Mesendoderm (in vitro differentiated cells): ENCODE data around the gene POLQ.

Experiments
- DNase-seq: peaks from one replicate; pipeline ENCODE4 v3.0.0; 2013
- H2AK5ac ChIP-seq: 2 replicates; pipeline ENCODE4 v1.6.1; 2013; ENCODE audit warnings: low read length, inconsistent platforms
- H2BK120ac ChIP-seq: 2 replicates; pipeline ENCODE4 v1.6.1; 2013; ENCODE audit warnings: low read depth, mild to moderate bottlenecking, low read length, moderate library complexity, mixed read lengths
- H2BK15ac ChIP-seq: replicated peaks from 2 replicates; pipeline ENCODE4 v1.6.1; 2013; ENCODE audit warnings: low read depth, mild to moderate bottlenecking, moderate library complexity
- H2BK5ac ChIP-seq: 2 replicates; pipeline ENCODE4 v1.6.1; 2013; ENCODE audit warnings: low read length, inconsistent platforms
- H3K18ac ChIP-seq: 2 replicates; pipeline ENCODE4 v1.6.1; 2013; ENCODE audit warnings: mild to moderate bottlenecking, low read length, mixed read lengths
- H3K23ac ChIP-seq: one replicate; pipeline ENCODE4 v1.6.1; 2013; ENCODE audit warnings: low read length
- H3K27ac ChIP-seq: 2 replicates; pipeline ENCODE4 v1.5.1; 2013; ENCODE audit warnings: low read depth, mild to moderate bottlenecking, inconsistent platforms, low read length, moderate library complexity
- H3K27me3 ChIP-seq: 2 replicates; pipeline ENCODE4 v1.6.1; 2013; ENCODE audit warnings: low read length, control low read depth, mild to moderate bottlenecking, inconsistent platforms; ENCODE audit not compliant: insufficient read depth, poor library complexity
- H3K36me3 ChIP-seq: 2 replicates; pipeline ENCODE4 v1.6.1; 2013; ENCODE audit warnings: low read length, inconsistent platforms; ENCODE audit not compliant: control insufficient read depth, insufficient read depth
- H3K4ac ChIP-seq: one replicate; pipeline ENCODE4 v1.6.1; 2013; ENCODE audit warnings: low read depth, mild to moderate bottlenecking, low read length, moderate library complexity
- H3K4me1 ChIP-seq: 2 replicates; pipeline ENCODE4 v1.6.1; 2013; ENCODE audit warnings: low read depth, low read length, inconsistent platforms; ENCODE audit not compliant: control insufficient read depth
- H3K4me2 ChIP-seq: 2 replicates; pipeline ENCODE4 v1.6.1; 2013; ENCODE audit warnings: low read length
- H3K4me3 ChIP-seq: 2 replicates; pipeline ENCODE4 v1.5.1; 2013; ENCODE audit warnings: mild to moderate bottlenecking, low read length
- H3K56ac ChIP-seq: one replicate; pipeline ENCODE4 v1.6.1; 2013; ENCODE audit warnings: low read length
- H3K79me1 ChIP-seq: 2 replicates; pipeline ENCODE4 v1.6.1; 2013; ENCODE audit warnings: low read length, inconsistent platforms
- H3K79me2 ChIP-seq: 2 replicates; pipeline ENCODE4 v1.6.1; 2013; ENCODE audit warnings: mild to moderate bottlenecking, low read length; ENCODE audit not compliant: control insufficient read depth, insufficient read depth
- H3K9ac ChIP-seq: 2 replicates; pipeline ENCODE4 v1.6.1; 2013; ENCODE audit warnings: low read length, inconsistent platforms
- H4K5ac ChIP-seq: one replicate; pipeline ENCODE4 v1.6.1; 2013; ENCODE audit warnings: low read length
- H4K8ac ChIP-seq: one replicate; pipeline ENCODE4 v1.6.1; 2013; ENCODE audit warnings: low read depth, mild to moderate bottlenecking, control low read depth, low read length, moderate library complexity
- WGBS: extraction: QIAGEN DNeasy Blood & Tissue Kit; methylation state at CpG from one replicate; pipeline ENCODE4 v1.1.7; 2013; ENCODE audit warnings: low lambda C conversion rate, missing lambda C conversion rate; ENCODE audit not compliant: insufficient coverage; ENCODE audit errors: extremely low coverage; 5-methylcytosine and 5-hydroxymethylcytosine counted together

The POLQ gene

GRCh38 chr3:121488628-121489027, 57.2 kb downstream of the POLQ start:
- no peak overlapping the region for H3K56ac ChIP-seq
- H3K4me2 ChIP-seq, result no peak overlapping the region
- H2BK120ac ChIP-seq, result no peak overlapping the region
- H3K36me3 ChIP-seq, result peaks cover 2% of the 10 kb centered on the region
- H4K5ac ChIP-seq, result no peak overlapping the region
- H3K27me3 ChIP-seq, result no peaks in the 10 kb centered on the region
- no peak overlapping the region for H2BK15ac ChIP-seq
- no peak overlapping the region for H3K18ac ChIP-seq
- H4K8ac ChIP-seq, result no peak overlapping the region
- no peak overlapping the region for H3K4ac ChIP-seq
- no peaks in the 10 kb centered on the region for H3K4me1 ChIP-seq
- WGBS, result no CpG with 5 or more reads among the region's 2 CpGs
- H3K27ac ChIP-seq, result no peak overlapping the region
- H3K79me1 ChIP-seq, result no peaks in the 10 kb centered on the region
- no peak overlapping the region for H3K23ac ChIP-seq
- H3K9ac ChIP-seq, result no peak overlapping the region
- no peak overlapping the region for H3K4me3 ChIP-seq
- H2BK5ac ChIP-seq, result no peak overlapping the region
- no peak overlapping the region for H2AK5ac ChIP-seq
- DNase-seq, result peak; percentile 15
- no peaks in the 10 kb centered on the region for H3K79me2 ChIP-seq

- Histone ChIP-seq H3K56ac (no peak overlapping the region), H3K27me3 (no peaks in the 10 kb centered on the region), H3K27ac (no peak overlapping the region), H4K8ac (no peak overlapping the region), H2AK5ac (no peak overlapping the region), H3K23ac (no peak overlapping the region), H3K4me1 (no peaks in the 10 kb centered on the region), H3K9ac (no peak overlapping the region), H3K79me2 (no peaks in the 10 kb centered on the region), H3K36me3 (peaks cover 2% of the 10 kb centered on the region), H2BK15ac (no peak overlapping the region), H3K18ac (no peak overlapping the region), H3K4me2 (no peak overlapping the region), H2BK5ac (no peak overlapping the region), H3K79me1 (no peaks in the 10 kb centered on the region), H3K4ac (no peak overlapping the region), H4K5ac (no peak overlapping the region), H2BK120ac (no peak overlapping the region), H3K4me3 (no peak overlapping the region)
- DNase-seq, result peak; percentile 4
- no CpG with 5 or more reads among the region's 1 CpG for WGBS
These were observed 62.5 kb downstream of the POLQ start for GRCh38 chr3:121483290-121483689.

GRCh38 chr3:121482660-121483059, 63.1 kb downstream of the POLQ start:
- no peaks in the 10 kb centered on the region for H3K27me3 ChIP-seq
- no peak overlapping the region for H4K8ac ChIP-seq
- H3K4ac ChIP-seq, result no peak overlapping the region
- H3K18ac ChIP-seq, result no peak overlapping the region
- H2BK15ac ChIP-seq, result no peak overlapping the region
- no peaks in the 10 kb centered on the region for H3K79me1 ChIP-seq
- H3K27ac ChIP-seq, result no peak overlapping the region
- H2BK120ac ChIP-seq, result no peak overlapping the region
- H2BK5ac ChIP-seq, result no peak overlapping the region
- no peak overlapping the region for H3K4me3 ChIP-seq
- H4K5ac ChIP-seq, result no peak overlapping the region
- H3K23ac ChIP-seq, result no peak overlapping the region
- no peaks in the 10 kb centered on the region for H3K4me1 ChIP-seq
- no peak overlapping the region for H3K56ac ChIP-seq
- no peak for DNase-seq
- H3K79me2 ChIP-seq, result no peaks in the 10 kb centered on the region
- no peak overlapping the region for H2AK5ac ChIP-seq
- H3K36me3 ChIP-seq, result peaks cover 2% of the 10 kb centered on the region
- H3K4me2 ChIP-seq, result no peak overlapping the region
- WGBS, result no CpG with 5 or more reads among the region's 1 CpG
- no peak overlapping the region for H3K9ac ChIP-seq

GRCh38 chr3:121481106-121481880, 64.5 kb downstream of the POLQ start:
- no peak overlapping the region for H3K23ac ChIP-seq
- H2BK120ac ChIP-seq, result no peak overlapping the region
- H2BK5ac ChIP-seq, result no peak overlapping the region
- no peaks in the 10 kb centered on the region for H3K79me2 ChIP-seq
- no peaks in the 10 kb centered on the region for H3K4me1 ChIP-seq
- H2AK5ac ChIP-seq, result no peak overlapping the region
- H3K4me2 ChIP-seq, result no peak overlapping the region
- H3K4me3 ChIP-seq, result no peak overlapping the region
- H3K79me1 ChIP-seq, result no peaks in the 10 kb centered on the region
- H3K4ac ChIP-seq, result no peak overlapping the region
- H3K9ac ChIP-seq, result no peak overlapping the region
- peaks cover 3% of the 10 kb centered on the region for H3K36me3 ChIP-seq
- DNase-seq, result no peak
- H3K27ac ChIP-seq, result no peak overlapping the region
- no peaks in the 10 kb centered on the region for H3K27me3 ChIP-seq
- WGBS, result no CpG with 5 or more reads among the region's 3 CpGs
- H3K18ac ChIP-seq, result no peak overlapping the region
- no peak overlapping the region for H2BK15ac ChIP-seq
- H4K5ac ChIP-seq, result no peak overlapping the region
- no peak overlapping the region for H3K56ac ChIP-seq
- H4K8ac ChIP-seq, result no peak overlapping the region

- H3K79me1 ChIP-seq, result no peaks in the 10 kb centered on the region
- H3K23ac ChIP-seq, result no peak overlapping the region
- no peak overlapping the region for H3K9ac ChIP-seq
- no peak overlapping the region for H3K4me2 ChIP-seq
- H3K18ac ChIP-seq, result no peak overlapping the region
- H2BK120ac ChIP-seq, result no peak overlapping the region
- H2BK15ac ChIP-seq, result no peak overlapping the region
- H3K56ac ChIP-seq, result no peak overlapping the region
- no peak overlapping the region for H4K5ac ChIP-seq
- H3K4me3 ChIP-seq, result no peak overlapping the region
- H4K8ac ChIP-seq, result no peak overlapping the region
- peak; percentile 30 for DNase-seq
- no peaks in the 10 kb centered on the region for H3K27me3 ChIP-seq
- H2BK5ac ChIP-seq, result no peak overlapping the region
- no peaks in the 10 kb centered on the region for H3K79me2 ChIP-seq
- peaks cover 3% of the 10 kb centered on the region for H3K36me3 ChIP-seq
- H3K4ac ChIP-seq, result no peak overlapping the region
- H3K27ac ChIP-seq, result no peak overlapping the region
- no CpG with 5 or more reads among the region's 5 CpGs for WGBS
- no peak overlapping the region for H2AK5ac ChIP-seq
- H3K4me1 ChIP-seq, result no peaks in the 10 kb centered on the region
These were observed 68.2 kb downstream of the POLQ start for GRCh38 chr3:121477589-121477988.

- Histone ChIP-seq H3K4ac (no peak overlapping the region), H4K8ac (no peak overlapping the region), H2BK120ac (no peak overlapping the region), H3K4me3 (no peak overlapping the region), H2AK5ac (no peak overlapping the region), H3K27ac (no peak overlapping the region), H3K23ac (no peak overlapping the region), H3K9ac (no peak overlapping the region), H3K4me1 (no peaks in the 10 kb centered on the region), H3K36me3 (peaks cover 3% of the 10 kb centered on the region), H3K4me2 (no peak overlapping the region), H3K79me2 (no peaks in the 10 kb centered on the region), H3K56ac (no peak overlapping the region), H3K27me3 (no peaks in the 10 kb centered on the region), H3K79me1 (no peaks in the 10 kb centered on the region), H2BK5ac (no peak overlapping the region), H3K18ac (no peak overlapping the region), H4K5ac (no peak overlapping the region), H2BK15ac (no peak overlapping the region)
- no CpG with 5 or more reads among the region's 2 CpGs for WGBS
- no peak for DNase-seq
These were observed 72.8 kb downstream of the POLQ start for GRCh38 chr3:121473001-121473400.
